SK-N-SH (cell line): Measurements from ENCODE around the gene CTCF. TPM values are rescaled to one million over a fixed set of nuclear protein-coding genes. Genes with fewer than 3 reads are reported as not detected.
A peak's percentile ranks its signal among the peaks of the same experiment; 100 is the strongest.

Experiments used
- CTCF ChIA-PET: fragments of 300-600, 350-600 bp; formaldehyde crosslinking; extraction: SDS; loops from one replicate; lab custom pipeline; 2021; lab: Yijun Ruan, JAX
- POLR2A ChIA-PET: fragments of 350-600 bp; sonication (Branson Sonifier 250); formaldehyde crosslinking; extraction: SDS; loops from one replicate; lab custom pipeline; 2020; ENCODE audit warnings: antibody characterized with exemption, inconsistent platforms; lab: Yijun Ruan, JAX
- DNase-seq: peaks from one replicate; pipeline ENCODE4 v3.0.0; 2012
- H2AFZ ChIP-seq: fragments of 200-600 bp; sonication (generic); 2 replicates; pipeline ENCODE4 v1.8.1; 2016; ENCODE audit warnings: antibody characterized with exemption, mild to moderate bottlenecking, low read depth
- H3F3A ChIP-seq: fragments of 200-600 bp; sonication (generic); replicated peaks from 2 replicates; pipeline ENCODE3; 2016; ENCODE audit warnings: antibody characterized with exemption, mild to moderate bottlenecking; ENCODE audit not compliant: insufficient read depth
- H3K27ac ChIP-seq, 2 experiments: fragments of 200-500 bp in 1 of 2; fragments of 200-600 bp in 1 of 2; sonication (Bioruptor generic) in 1 of 2; sonication (generic), shearing (Covaris generic) in 1 of 2; 2 replicates each; pipeline versions ENCODE4 v1.5.1 to v1.6.1; 2014 to 2016; ENCODE audit warnings: low read depth in 2 of 2, inconsistent platforms in 1 of 2, low read length in 1 of 2, mild to moderate bottlenecking in 1 of 2, mixed read lengths in 1 of 2
- H3K27me3 ChIP-seq: fragments of 200-600 bp; sonication (generic), shearing (Covaris generic); 2 replicates; pipeline ENCODE4 v1.6.1; 2016; ENCODE audit warnings: mixed run types; ENCODE audit not compliant: insufficient read depth
- H3K36me3 ChIP-seq, 2 experiments: fragments of 200-500 bp in 1 of 2; fragments of 200-600 bp in 1 of 2; sonication (Bioruptor generic) in 1 of 2; sonication (generic) in 1 of 2; replicated peaks in 1 of 2; 2 replicates each; pipeline versions ENCODE3 to v1.5.1; 2014 to 2016; ENCODE audit warnings: low read length in 1 of 2, mild to moderate bottlenecking in 1 of 2; ENCODE audit not compliant: insufficient read depth in 2 of 2, control insufficient read depth in 1 of 2
- H3K4me1 ChIP-seq, 2 experiments: fragments of 200-500 bp in 1 of 2; fragments of 200-600 bp in 1 of 2; sonication (Bioruptor generic) in 1 of 2; sonication (generic), shearing (Covaris generic) in 1 of 2; 2 replicates each; pipeline versions ENCODE4 v1.5.1 to v1.6.1; 2014 to 2016; ENCODE audit warnings: low read depth in 1 of 2, low read length in 1 of 2, mixed run types in 1 of 2; ENCODE audit not compliant: insufficient read depth in 2 of 2, control insufficient read depth in 1 of 2
- H3K4me2 ChIP-seq: fragments of 200-600 bp; sonication (generic), shearing (Covaris generic); 2 replicates; pipeline ENCODE4 v1.6.1; 2017; ENCODE audit warnings: mixed run types
- H3K4me3 ChIP-seq, 2 experiments: fragments of 200-500 bp in 1 of 2; fragments of 200-600 bp in 1 of 2; sonication (Bioruptor generic) in 1 of 2; sonication (generic), shearing (Covaris generic) in 1 of 2; 2 replicates each; pipeline versions ENCODE4 v1.5.1 to v1.8.1; 2014 to 2016; ENCODE audit warnings: low read depth in 2 of 2, inconsistent platforms in 1 of 2, low read length in 1 of 2, mild to moderate bottlenecking in 1 of 2, mixed read lengths in 1 of 2, moderate library complexity in 1 of 2
- H3K79me2 ChIP-seq: fragments of 200-600 bp; sonication (generic); 2 replicates; pipeline ENCODE4 v1.8.1; 2017; ENCODE audit warnings: mild to moderate bottlenecking; ENCODE audit not compliant: insufficient read depth
- H3K9ac ChIP-seq: fragments of 200-600 bp; sonication (generic); 2 replicates; pipeline ENCODE4 v1.6.1; 2017; ENCODE audit warnings: mixed run types
- H3K9me2 ChIP-seq: fragments of 200-600 bp; sonication (generic); 2 replicates; pipeline ENCODE4 v1.6.1; 2017; ENCODE audit warnings: mixed run types
- H3K9me3 ChIP-seq: fragments of 200-600 bp; sonication (generic); 2 replicates; pipeline ENCODE4 v1.6.1; 2017; ENCODE audit warnings: mixed run types, mild to moderate bottlenecking, moderate library complexity
- H4K20me1 ChIP-seq: fragments of 200-600 bp; sonication (generic); 2 replicates; pipeline ENCODE4 v1.6.1; 2017; ENCODE audit warnings: mild to moderate bottlenecking, mixed run types; ENCODE audit not compliant: insufficient read depth
- CHD2 ChIP-seq: fragments of 150-350 bp; IDR thresholded peaks from 2 replicates; pipeline ENCODE4 v1.6.1; 2018; ENCODE audit warnings: low read length; ENCODE audit not compliant: partially characterized antibody
- CTCF ChIP-seq: fragments of 200-600 bp; sonication (generic); IDR thresholded peaks from 2 replicates; pipeline ENCODE4 v1.6.1; 2017; ENCODE audit warnings: antibody characterized with exemption, mild to moderate bottlenecking, moderate library complexity
- FOSL2 ChIP-seq: IDR thresholded peaks from 2 replicates; pipeline ENCODE4 v1.4.0; 2012; ENCODE audit warnings: low read depth, mild to moderate bottlenecking, moderate library complexity, borderline replicate concordance
- FOXJ3 ChIP-seq: sonication (generic); formaldehyde crosslinking; IDR thresholded peaks from 2 replicates; pipeline ENCODE4 v1.5.1; 2020; ENCODE audit warnings: mild to moderate bottlenecking, missing genetic modification reagents
- FOXM1 ChIP-seq: IDR thresholded peaks from 2 replicates; pipeline ENCODE4 v1.4.0; 2012; ENCODE audit warnings: low read depth, mild to moderate bottlenecking
- GABPA ChIP-seq: IDR thresholded peaks from 2 replicates; pipeline ENCODE4 v1.4.0; 2012; ENCODE audit warnings: low read depth, mild to moderate bottlenecking
- JUND ChIP-seq: IDR thresholded peaks from 2 replicates; pipeline ENCODE4 v1.4.0; 2012
- PBX3 ChIP-seq: IDR thresholded peaks from 2 replicates; pipeline ENCODE4; 2012
- POLR2AphosphoS5 ChIP-seq: IDR thresholded peaks from 2 replicates; pipeline ENCODE4 v1.6.1; 2012; ENCODE audit warnings: low read depth, low read length
- REST ChIP-seq: IDR thresholded peaks from 2 replicates; pipeline ENCODE4 v1.6.1; 2012; ENCODE audit warnings: mild to moderate bottlenecking, low read depth, low read length, moderate library complexity
- WGBS: methylation state at CpG from one replicate; pipeline ENCODE4 v1.1.6; 2017; ENCODE audit warnings: low lambda C conversion rate; 5-methylcytosine and 5-hydroxymethylcytosine counted together
- polyA plus RNA-seq, 3 experiments: library from polyadenylated mRNA; depleted of rRNA; stranded (reverse); fragments of >200 nt; gene quantifications; 2 replicates each; pipeline ENCODE4 v1.2.3, GENCODE V29; 2012

The CTCF gene
- polyA plus RNA-seq, 1 of the 3 experiments (the other 2 are of a cell fraction) = 19.6 TPM

GRCh38 chr16:67555795-67556212, 6.5 kb upstream of the CTCF start:
- no peak for TF ChIP-seq FOXM1
- TF ChIP-seq POLR2AphosphoS5 = no peak
- no peak for TF ChIP-seq PBX3
- no peak for TF ChIP-seq CTCF
- TF ChIP-seq REST = no peak
- TF ChIP-seq GABPA = no peak
- 0 out of 2 replicates have a peak, but pooled peaks have one; percentile 29 for TF ChIP-seq JUND
- no peak for TF ChIP-seq FOXJ3
- peak; percentile 34; the same call in 1 of the 2 replicates for TF ChIP-seq FOSL2
- TF ChIP-seq CHD2 = no peak
- TF ChIP-seq, all 33 proteins: peak for 2
- H3K4me1 ChIP-seq = peaks cover under 1 to 11% of the 10 kb centered on the region in 2 experiments; a peak in 2 of 4 replicates
- H3K27ac ChIP-seq = peak overlapping the region in 1 of 2 experiments; percentile 51; a peak in 2 of 4 replicates
- DNase-seq = no peak
- ChIA-PET POLR2A (interaction anchor here (0.5 to 1.2 kb wide), 2 partner anchors 8 to 31 kb away, joined by 3 to 5 read pairs; no protein-coding TSS in a partner anchor), CTCF (interaction anchor here (1.0 to 15.5 kb wide), 5 partner anchors 9 to 112 kb away, joined by 3 to 263 read pairs (median 16); partner anchors contain the start of gene CARMIL2)
- H3K4me3 ChIP-seq = no peak overlapping the region
- no peaks in the 10 kb centered on the region for H3K9me3 ChIP-seq
- peak overlapping the region; percentile 5; the same call in 1 of the 2 replicates for H3K4me2 ChIP-seq
- H2AFZ ChIP-seq = no peak overlapping the region
- no peak overlapping the region for H3K9ac ChIP-seq
- no peaks in the 10 kb centered on the region for H3K27me3 ChIP-seq
- H3K9me2 ChIP-seq = no peaks in the 10 kb centered on the region
- H3K79me2 ChIP-seq = peaks cover 8% of the 10 kb centered on the region; the same call in 1 of the 2 replicates
- H3F3A ChIP-seq = peaks cover 22% of the 10 kb centered on the region
- 53% methylated on average over 3 of the region's 3 CpGs for WGBS
- no peaks in the 10 kb centered on the region for H3K36me3 ChIP-seq
- no peaks in the 10 kb centered on the region for H4K20me1 ChIP-seq
